ENCODE measurements around the gene SLC41A3.
"Not testable (repeated sequence)": the region's sequence is repeated elsewhere in the genome, so short reads cannot be mapped to it uniquely, and the experiment has no call there.

The SLC41A3 gene

DNA sequence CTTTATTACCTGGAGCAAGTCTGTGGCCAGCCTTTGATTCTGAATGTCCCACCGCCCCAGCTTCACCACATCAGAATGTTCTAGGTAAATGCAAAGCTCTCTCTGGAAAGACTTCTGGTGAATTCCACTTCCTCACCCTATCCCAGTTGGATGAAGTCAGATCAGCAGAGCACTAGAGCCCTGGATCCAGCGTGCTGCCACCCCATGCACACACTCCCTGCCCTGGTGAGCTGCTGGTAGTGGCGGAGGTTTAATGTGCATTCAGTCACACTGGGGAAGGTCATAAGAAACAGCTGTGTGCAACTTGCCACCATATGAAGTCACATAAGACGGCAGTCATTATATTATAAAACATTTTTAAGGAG, 16.3 kb upstream of the SLC41A3 start:
- Histone ChIP-seq H3K4me1 (ENCODE audit: control insufficient read depth, low read length) (no peaks in the 10 kb centered on the region), H3K27me3 (ENCODE audit: control insufficient read depth, low read length) (no peaks in the 10 kb centered on the region), H3K9me2 (replicated peaks; ENCODE audit: control insufficient read depth, low read length) (no peaks in the 10 kb centered on the region), H3K9me3 (ENCODE audit: control insufficient read depth, insufficient read depth, low read length) (peaks cover 7% of the 10 kb centered on the region; the same call in 1 of the 2 replicates), H3K4me3 (ENCODE audit: low read length) (no peak overlapping the region), H3K79me2 (ENCODE audit: control insufficient read depth, low read length) (no peaks in the 10 kb centered on the region), H3K36me3 (ENCODE audit: control insufficient read depth, low read length) (no peaks in the 10 kb centered on the region), H4K20me1 (ENCODE audit: control insufficient read depth, insufficient read depth, low read depth, low read length) (no peaks in the 10 kb centered on the region), H3K27ac (ENCODE audit: low read depth, low read length) (no peak overlapping the region), H3K4me2 (ENCODE audit: low read length) (no peak overlapping the region), H3F3A (ENCODE audit: control insufficient read depth, insufficient read depth) (no peaks in the 10 kb centered on the region)
- TF ChIP-seq EZH2phosphoT487 (IDR thresholded peaks at IDR 0.05; ENCODE audit: borderline replicate concordance, low read length) = no peak
- TF ChIP-seq, protein P1, sequence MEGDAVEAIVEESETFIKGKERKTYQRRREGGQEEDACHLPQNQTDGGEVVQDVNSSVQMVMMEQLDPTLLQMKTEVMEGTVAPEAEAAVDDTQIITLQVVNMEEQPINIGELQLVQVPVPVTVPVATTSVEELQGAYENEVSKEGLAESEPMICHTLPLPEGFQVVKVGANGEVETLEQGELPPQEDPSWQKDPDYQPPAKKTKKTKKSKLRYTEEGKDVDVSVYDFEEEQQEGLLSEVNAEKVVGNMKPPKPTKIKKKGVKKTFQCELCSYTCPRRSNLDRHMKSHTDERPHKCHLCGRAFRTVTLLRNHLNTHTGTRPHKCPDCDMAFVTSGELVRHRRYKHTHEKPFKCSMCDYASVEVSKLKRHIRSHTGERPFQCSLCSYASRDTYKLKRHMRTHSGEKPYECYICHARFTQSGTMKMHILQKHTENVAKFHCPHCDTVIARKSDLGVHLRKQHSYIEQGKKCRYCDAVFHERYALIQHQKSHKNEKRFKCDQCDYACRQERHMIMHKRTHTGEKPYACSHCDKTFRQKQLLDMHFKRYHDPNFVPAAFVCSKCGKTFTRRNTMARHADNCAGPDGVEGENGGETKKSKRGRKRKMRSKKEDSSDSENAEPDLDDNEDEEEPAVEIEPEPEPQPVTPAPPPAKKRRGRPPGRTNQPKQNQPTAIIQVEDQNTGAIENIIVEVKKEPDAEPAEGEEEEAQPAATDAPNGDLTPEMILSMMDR (IDR thresholded peaks at IDR 0.05; ENCODE audit: low read depth, low read length, poor library complexity, severe bottlenecking) = no peak

- H3K9me3 ChIP-seq (ENCODE audit: control insufficient read depth, insufficient read depth, low read length) = peaks cover 7% of the 10 kb centered on the region; the same call in 1 of the 2 replicates
- no peaks in the 10 kb centered on the region for H3K9me2 ChIP-seq (replicated peaks; ENCODE audit: control insufficient read depth, low read length)
- H3F3A ChIP-seq (ENCODE audit: control insufficient read depth, insufficient read depth) = no peaks in the 10 kb centered on the region
- TF ChIP-seq EZH2phosphoT487 (IDR thresholded peaks at IDR 0.05; ENCODE audit: borderline replicate concordance, low read length) = no peak
- TF ChIP-seq, protein P1 (IDR thresholded peaks at IDR 0.05; ENCODE audit: low read depth, low read length, poor library complexity, severe bottlenecking) = no peak
- no peaks in the 10 kb centered on the region for H4K20me1 ChIP-seq (ENCODE audit: control insufficient read depth, insufficient read depth, low read depth, low read length)
- H3K4me2 ChIP-seq (ENCODE audit: low read length) = no peak overlapping the region
- no peaks in the 10 kb centered on the region for H3K27me3 ChIP-seq (ENCODE audit: control insufficient read depth, low read length)
- H3K4me3 ChIP-seq (ENCODE audit: low read length) = no peak overlapping the region
- no peak overlapping the region for H3K27ac ChIP-seq (ENCODE audit: low read depth, low read length)
- H3K36me3 ChIP-seq (ENCODE audit: control insufficient read depth, low read length) = no peaks in the 10 kb centered on the region
- no peaks in the 10 kb centered on the region for H3K4me1 ChIP-seq (ENCODE audit: control insufficient read depth, low read length)
- H3K79me2 ChIP-seq (ENCODE audit: control insufficient read depth, low read length) = no peaks in the 10 kb centered on the region
Observed at GRCh38 chr3:126098391-126098858, 14.5 kb upstream of the SLC41A3 start.

DNA sequence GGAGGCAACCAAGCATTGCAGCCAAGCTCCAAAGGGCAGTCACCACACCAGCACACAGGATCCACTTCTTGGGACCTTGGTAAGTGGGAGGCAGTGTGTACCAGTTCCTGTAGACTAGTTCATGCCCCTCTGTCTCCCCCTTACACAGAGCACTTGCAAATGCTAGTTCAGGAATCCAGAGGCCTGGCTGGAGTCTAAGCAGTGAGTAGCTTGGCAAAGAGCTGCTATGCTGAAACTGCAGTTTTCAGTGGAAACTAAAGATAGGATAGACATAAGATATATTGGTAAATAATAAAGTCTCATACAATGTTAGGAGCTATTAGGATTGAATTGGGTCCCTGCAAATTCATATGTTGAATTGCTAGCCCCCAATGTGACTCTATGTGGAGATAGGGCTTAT, 13.9 kb upstream of the SLC41A3 start:
- Histone ChIP-seq H3K27me3 (ENCODE audit: control insufficient read depth, low read length) (no peaks in the 10 kb centered on the region), H3K4me3 (ENCODE audit: low read length) (no peak overlapping the region), H3F3A (ENCODE audit: control insufficient read depth, insufficient read depth) (no peaks in the 10 kb centered on the region), H3K4me1 (ENCODE audit: control insufficient read depth, low read length) (no peaks in the 10 kb centered on the region), H4K20me1 (ENCODE audit: control insufficient read depth, insufficient read depth, low read depth, low read length) (no peaks in the 10 kb centered on the region), H3K9me2 (replicated peaks; ENCODE audit: control insufficient read depth, low read length) (no peaks in the 10 kb centered on the region), H3K4me2 (ENCODE audit: low read length) (no peak overlapping the region), H3K27ac (ENCODE audit: low read depth, low read length) (no peak overlapping the region), H3K36me3 (ENCODE audit: control insufficient read depth, low read length) (no peaks in the 10 kb centered on the region), H3K79me2 (ENCODE audit: control insufficient read depth, low read length) (no peaks in the 10 kb centered on the region), H3K9me3 (ENCODE audit: control insufficient read depth, insufficient read depth, low read length) (peaks cover 7% of the 10 kb centered on the region; the same call in 1 of the 2 replicates)
- TF ChIP-seq, protein P1 (IDR thresholded peaks at IDR 0.05; ENCODE audit: low read depth, low read length, poor library complexity, severe bottlenecking) = no peak
- no peak for TF ChIP-seq EZH2phosphoT487 (IDR thresholded peaks at IDR 0.05; ENCODE audit: borderline replicate concordance, low read length)

DNA sequence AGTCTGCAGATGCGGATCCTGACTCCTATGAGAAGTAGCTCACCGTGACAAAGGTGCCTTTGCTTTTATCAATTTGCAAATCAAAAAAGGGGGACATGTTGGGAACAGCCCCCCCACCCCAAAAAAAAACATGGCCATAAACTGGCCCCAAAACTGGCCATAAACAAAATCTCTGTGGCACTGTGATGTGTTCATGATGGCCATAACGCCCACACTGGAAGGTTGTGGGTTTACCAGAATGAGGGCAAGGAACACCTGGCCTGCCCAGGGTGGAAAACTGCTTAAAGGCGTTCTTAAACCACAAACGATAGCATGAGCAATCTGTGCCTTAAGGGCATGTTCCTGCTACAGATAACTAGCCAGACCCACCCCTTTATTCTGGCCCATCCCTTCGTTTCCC, 12.3 kb upstream of the SLC41A3 start:
- not testable (repeated sequence) for H3K4me3 ChIP-seq (ENCODE audit: low read length); H3K79me2 ChIP-seq (ENCODE audit: control insufficient read depth, low read length); H3K4me1 ChIP-seq (ENCODE audit: control insufficient read depth, low read length); H3K9me2 ChIP-seq (replicated peaks; ENCODE audit: control insufficient read depth, low read length); H3K4me2 ChIP-seq (ENCODE audit: low read length); H3F3A ChIP-seq (ENCODE audit: control insufficient read depth, insufficient read depth); H4K20me1 ChIP-seq (ENCODE audit: control insufficient read depth, insufficient read depth, low read depth, low read length); H3K36me3 ChIP-seq (ENCODE audit: control insufficient read depth, low read length); H3K27ac ChIP-seq (ENCODE audit: low read depth, low read length); H3K27me3 ChIP-seq (ENCODE audit: control insufficient read depth, low read length); H3K9me3 ChIP-seq (ENCODE audit: control insufficient read depth, insufficient read depth, low read length)

GRCh38 chr3:126092128-126092527, 8.2 kb upstream of the SLC41A3 start:
- H3K27ac ChIP-seq (ENCODE audit: low read depth, low read length); H3K79me2 ChIP-seq (ENCODE audit: control insufficient read depth, low read length); H3K9me3 ChIP-seq (ENCODE audit: control insufficient read depth, insufficient read depth, low read length); H4K20me1 ChIP-seq (ENCODE audit: control insufficient read depth, insufficient read depth, low read depth, low read length); H3K36me3 ChIP-seq (ENCODE audit: control insufficient read depth, low read length); H3K4me1 ChIP-seq (ENCODE audit: control insufficient read depth, low read length); H3K4me2 ChIP-seq (ENCODE audit: low read length); H3K4me3 ChIP-seq (ENCODE audit: low read length); H3K9me2 ChIP-seq (replicated peaks; ENCODE audit: control insufficient read depth, low read length); H3K27me3 ChIP-seq (ENCODE audit: control insufficient read depth, low read length); H3F3A ChIP-seq (ENCODE audit: control insufficient read depth, insufficient read depth): not testable (repeated sequence)

Measured in DOHH2 (cell line).